NOMO-1 treated with DMSO at 0.1 percent for 48 hours (cell line): ENCODE measurements around the gene NRROS.

ENCODE experiments used
- DNase-seq: peaks from one replicate; lab custom pipeline; 2025; ENCODE audit not compliant: unreplicated experiment; lab: John Stamatoyannopoulos, UW

The NRROS gene

GRCh38 chr3:196645897-196646665, 6.6 kb downstream of the NRROS start:
- no peak for DNase-seq

- no peak for DNase-seq
Observed at GRCh38 chr3:196646666-196647216, 7.2 kb downstream of the NRROS start.

GRCh38 chr3:196650740-196651311, 11.3 kb downstream of the NRROS start:
- peak; percentile 93 for DNase-seq

GRCh38 chr3:196651819-196652218, 12.3 kb downstream of the NRROS start:
- DNase-seq: no peak

- no peak for DNase-seq
Observed at GRCh38 chr3:196652961-196653795, 13.7 kb downstream of the NRROS start.

GRCh38 chr3:196654006-196654734, 14.7 kb downstream of the NRROS start:
- DNase-seq: no peak

- DNase-seq: no peak
Observed at GRCh38 chr3:196654735-196655090, 15.2 kb downstream of the NRROS start.

GRCh38 chr3:196655496-196655895, 16.0 kb downstream of the NRROS start:
- no peak for DNase-seq

- no peak for DNase-seq
Observed at GRCh38 chr3:196656213-196656612, 16.7 kb downstream of the NRROS start.

GRCh38 chr3:196659901-196660351, 20.4 kb downstream of the NRROS start:
- DNase-seq: no peak

- DNase-seq: no peak
Observed at GRCh38 chr3:196660381-196661166, 21.1 kb downstream of the NRROS start.

- no peak for DNase-seq
Observed at GRCh38 chr3:196661400-196661799, 21.9 kb downstream of the NRROS start.

- DNase-seq: no peak
Observed at GRCh38 chr3:196662033-196662432, 22.5 kb downstream of the NRROS start.

- no peak for DNase-seq
Observed at GRCh38 chr3:196662711-196663571, 23.4 kb downstream of the NRROS start.

- DNase-seq: peak; percentile 57
Observed at GRCh38 chr3:196666001-196666867, 26.7 kb downstream of the NRROS start.

- no peak for DNase-seq
Observed at GRCh38 chr3:196667056-196667825, 27.7 kb downstream of the NRROS start.

- DNase-seq: no peak
Observed at GRCh38 chr3:196670339-196670738, 30.8 kb downstream of the NRROS start.
